Spleen (tissue), 11 donors: Measurements from ENCODE around the gene ERICH6B. TPM values are rescaled to one million over a fixed set of nuclear protein-coding genes. Genes with fewer than 3 reads are reported as not detected.

ENCODE experiments used
- DNase-seq: peaks from one replicate; pipeline ENCODE4 v3.0.0-alpha.2; 2020
- H3K27ac ChIP-seq, 8 donors: fragments of 200-600 bp; sonication (generic) in 7 of 8; 1 replicate in 4 of 8; 2 replicates in 4 of 8; pipeline versions ENCODE4 v1.5.0 to v1.8.0; 2016 to 2021; ENCODE audit warnings: inconsistent platforms in 4 of 8, mild to moderate bottlenecking in 4 of 8, moderate library complexity in 1 of 8
- H3K27me3 ChIP-seq, 7 donors: fragments of 200-600 bp; sonication (generic) in 6 of 7; replicated peaks in 1 of 7; 1 replicate in 4 of 7; 2 replicates in 3 of 7; pipeline versions ENCODE4 v1.5.0 to v1.8.0; 2016 to 2021; ENCODE audit warnings: inconsistent platforms in 3 of 7, mild to moderate bottlenecking in 1 of 7
- H3K36me3 ChIP-seq, 6 donors: fragments of 200-600 bp; sonication (generic) in 5 of 6; 1 replicate in 4 of 6; 2 replicates in 2 of 6; pipeline versions ENCODE4 v1.5.0 to v1.8.0; 2016 to 2021; ENCODE audit warnings: inconsistent platforms in 2 of 6
- H3K4me1 ChIP-seq, 6 donors: fragments of 200-600 bp; sonication (generic) in 5 of 6; 1 replicate in 3 of 6; 2 replicates in 3 of 6; pipeline versions ENCODE4 v1.5.0 to v1.8.0; 2016 to 2021; ENCODE audit warnings: inconsistent platforms in 3 of 6
- H3K4me3 ChIP-seq, 8 donors: fragments of 200-600 bp; sonication (generic) in 7 of 8; 1 replicate in 4 of 8; 2 replicates in 4 of 8; pipeline versions ENCODE4 v1.5.0 to v1.8.0; 2016 to 2021; ENCODE audit warnings: inconsistent platforms in 4 of 8, mild to moderate bottlenecking in 4 of 8, moderate library complexity in 2 of 8
- H3K9me3 ChIP-seq, 8 donors: fragments of 200-600 bp; sonication (generic) in 7 of 8; 1 replicate in 4 of 8; 2 replicates in 4 of 8; pipeline versions ENCODE4 v1.5.0 to v1.8.0; 2016 to 2021; ENCODE audit warnings: inconsistent platforms in 4 of 8
- POLR2A ChIP-seq, 3 donors: fragments of 450-650 bp; IDR thresholded peaks; one replicate each; pipeline ENCODE4 v1.5.1; 2017; ENCODE audit warnings: antibody characterized with exemption in 3 of 3, mild to moderate bottlenecking in 1 of 3
- POLR2AphosphoS5 ChIP-seq, 3 donors: sonication (generic); formaldehyde crosslinking; IDR thresholded peaks; one replicate each; pipeline ENCODE4 v1.5.1; 2017; ENCODE audit warnings: antibody characterized with exemption in 3 of 3
- WGBS, 5 donors: extraction: QIAGEN DNeasy Blood & Tissue Kit in 3 of 5; methylation state at CpG; one replicate each; pipeline versions ENCODE4 v1.1.5 to v1.1.7; 2013 to 2018; 5-methylcytosine and 5-hydroxymethylcytosine counted together
- intact Hi-C: fragments of 100-400 bp; cut with DNase I; formaldehyde crosslinking; loops from one replicate; pipeline ENCODE4 v1.15.0; 2023; ENCODE audit warnings: low total_unique reads
- polyA plus RNA-seq, 3 donors: library from polyadenylated mRNA; stranded (reverse); fragments of 200-250 nt; gene quantifications; one replicate each; pipeline ENCODE4 v1.2.1, GENCODE V29; 2013
- total RNA-seq, 7 donors: library from RNA; depleted of rRNA in 3 of 7; stranded (reverse); fragments of >200 nt in 3 of 7; fragmentation: NEBNext Ultra II Directional in 4 of 7; extraction: Animal tissue kit (Norgen Biotek cat#: 25700) in 4 of 7; gene quantifications; one replicate each; pipeline versions ENCODE4 v1.1.0 to v1.2.1, GENCODE V29; 2016 to 2021
- TF ChIP-seq, protein P1 (sequence below), 11 experiments: fragments of 200-600 bp in 7 of 11; fragments of 450-650 bp in 4 of 11; sonication (generic) in 4 of 11; IDR thresholded peaks in 8 of 11; conservative IDR thresholded peaks in 3 of 11; 1 replicate in 7 of 11; 2 replicates in 4 of 11; pipeline versions ENCODE4 v1.4.0 to v1.8.0; 2016 to 2021; ENCODE audit warnings: antibody characterized with exemption in 11 of 11, inconsistent platforms in 4 of 11, mild to moderate bottlenecking in 1 of 11
- donor health status: healthy with polysubstance abuse.
- donor health status: DM: no; HTN: no; CAD: no; lungs with moderate emphysema.
- donor health status: DM: no; HTN: no; CAD: no.
- donor health status: Bipolar disorder and iron deficiency.
- donor health status: healthy.
- donor health status: DM: no; HTN: no; CAD: no.
- donor health status: DM: yes; HTN: yes; CAD: no.

ERICH6B gene
- total and polyA plus RNA-seq, 10 donors = not detected

DNA sequence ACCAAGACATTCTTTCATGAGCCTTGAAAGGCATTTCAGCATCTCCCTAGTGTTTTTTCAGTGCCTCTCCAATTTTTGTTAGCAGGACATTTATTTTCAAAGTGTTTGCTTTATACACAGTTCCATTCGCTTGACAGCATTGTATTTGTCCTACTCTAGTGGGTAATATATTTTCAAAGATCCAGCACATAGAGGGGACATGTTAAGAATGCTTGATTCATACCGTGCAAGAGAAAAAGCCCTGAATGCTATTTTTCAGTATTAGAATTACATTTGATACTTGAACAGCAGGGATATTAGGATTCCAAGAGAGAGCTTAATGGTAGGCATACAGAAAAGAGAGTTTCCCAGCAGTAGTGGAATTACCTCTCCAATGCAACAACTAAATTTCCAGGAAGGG, 21.3 kb downstream of the ERICH6B start:
- Histone ChIP-seq H3K9me3 (peaks cover 0 to 10% (median 0%) of the 10 kb centered on the region in 8 donors), H3K27ac (no peak overlapping the region), H3K4me3 (no peak overlapping the region), H3K27me3 (peaks cover 0 to 33% (median 0%) of the 10 kb centered on the region in 7 donors), H3K36me3 (no peaks in the 10 kb centered on the region), H3K4me1 (no peaks in the 10 kb centered on the region)
- 78 to 93% (median 86%) methylated on average over 2 of the region's 2 CpGs for WGBS, 5 donors
- intact Hi-C loops = no loop called here
- TF ChIP-seq POLR2AphosphoS5 (IDR thresholded peaks at IDR 0.05) (no peak), POLR2A (IDR thresholded peaks at IDR 0.05) (no peak)
- TF ChIP-seq, protein P1, sequence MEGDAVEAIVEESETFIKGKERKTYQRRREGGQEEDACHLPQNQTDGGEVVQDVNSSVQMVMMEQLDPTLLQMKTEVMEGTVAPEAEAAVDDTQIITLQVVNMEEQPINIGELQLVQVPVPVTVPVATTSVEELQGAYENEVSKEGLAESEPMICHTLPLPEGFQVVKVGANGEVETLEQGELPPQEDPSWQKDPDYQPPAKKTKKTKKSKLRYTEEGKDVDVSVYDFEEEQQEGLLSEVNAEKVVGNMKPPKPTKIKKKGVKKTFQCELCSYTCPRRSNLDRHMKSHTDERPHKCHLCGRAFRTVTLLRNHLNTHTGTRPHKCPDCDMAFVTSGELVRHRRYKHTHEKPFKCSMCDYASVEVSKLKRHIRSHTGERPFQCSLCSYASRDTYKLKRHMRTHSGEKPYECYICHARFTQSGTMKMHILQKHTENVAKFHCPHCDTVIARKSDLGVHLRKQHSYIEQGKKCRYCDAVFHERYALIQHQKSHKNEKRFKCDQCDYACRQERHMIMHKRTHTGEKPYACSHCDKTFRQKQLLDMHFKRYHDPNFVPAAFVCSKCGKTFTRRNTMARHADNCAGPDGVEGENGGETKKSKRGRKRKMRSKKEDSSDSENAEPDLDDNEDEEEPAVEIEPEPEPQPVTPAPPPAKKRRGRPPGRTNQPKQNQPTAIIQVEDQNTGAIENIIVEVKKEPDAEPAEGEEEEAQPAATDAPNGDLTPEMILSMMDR (IDR thresholded peaks at IDR 0.05 in 8 of 11, conservative IDR thresholded peaks at IDR 0.05 in 3 of 11) = no peak
- no peak for DNase-seq

DNA sequence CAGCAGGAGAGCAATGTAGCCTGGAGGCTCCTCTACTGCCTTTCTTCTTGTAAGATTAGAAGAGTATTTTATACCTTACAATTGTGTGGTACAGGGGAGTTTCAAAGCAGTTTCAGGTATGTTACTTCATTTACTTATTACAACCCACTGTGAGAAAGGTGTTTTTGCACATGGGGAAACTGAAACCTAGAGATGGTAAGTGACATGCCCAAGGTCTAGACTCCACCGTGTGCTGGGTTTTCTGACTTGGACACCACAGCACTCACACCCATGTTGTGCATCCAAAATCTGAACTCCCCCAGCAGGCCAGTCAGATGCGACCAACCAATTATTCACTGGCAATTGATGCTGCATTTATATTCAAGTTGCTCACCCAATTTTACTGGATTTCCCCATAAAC, 22.8 kb downstream of the ERICH6B start:
- DNase-seq = no peak
- intact Hi-C loops = no loop called here

DNA sequence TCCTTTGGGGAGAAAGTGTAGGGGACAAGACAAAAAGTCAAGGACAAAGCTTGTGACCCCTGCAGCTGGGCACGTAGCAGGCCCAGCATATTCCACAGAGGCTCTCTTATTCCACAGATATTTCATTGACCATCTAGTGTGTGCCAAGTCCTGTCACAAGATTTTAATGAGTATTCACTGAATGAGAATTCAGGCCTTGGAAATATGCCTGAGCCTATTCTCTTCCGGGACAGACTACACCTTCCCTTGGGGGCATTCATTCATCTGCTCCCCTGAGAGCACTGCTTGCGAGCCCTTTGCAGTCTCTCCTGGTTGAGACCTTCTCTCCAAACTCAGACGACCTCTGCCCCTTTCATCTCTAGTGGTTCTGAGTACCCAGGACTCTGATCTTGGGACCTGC, 25.5 kb downstream of the ERICH6B start:
- H3K27ac ChIP-seq = no peak overlapping the region
- intact Hi-C loops = no loop called here
- no peaks in the 10 kb centered on the region for H3K4me1 ChIP-seq
- no peak overlapping the region for H3K4me3 ChIP-seq
- H3K9me3 ChIP-seq = peaks cover 0 to 10% (median 0%) of the 10 kb centered on the region in 8 donors
- no peak for TF ChIP-seq POLR2A (IDR thresholded peaks at IDR 0.05)
- TF ChIP-seq POLR2AphosphoS5 (IDR thresholded peaks at IDR 0.05) = no peak
- TF ChIP-seq, protein P1 (IDR thresholded peaks at IDR 0.05 in 8 of 11, conservative IDR thresholded peaks at IDR 0.05 in 3 of 11) = no peak
- H3K36me3 ChIP-seq = no peaks in the 10 kb centered on the region
- H3K27me3 ChIP-seq = peaks cover 0 to 4% (median 0%) of the 10 kb centered on the region in 7 donors
- 72 to 88% (median 77%) methylated on average over 4 of the region's 4 CpGs for WGBS, 5 donors
- no peak for DNase-seq

More for the DNA sequence above, 22.8 kb downstream of the ERICH6B start:
- Histone ChIP-seq H3K27ac (no peak overlapping the region), H3K36me3 (no peaks in the 10 kb centered on the region), H3K9me3 (peaks cover 0 to 10% (median 0%) of the 10 kb centered on the region in 8 donors), H3K4me1 (no peaks in the 10 kb centered on the region), H3K4me3 (no peak overlapping the region), H3K27me3 (peaks cover 0 to 25% (median 0%) of the 10 kb centered on the region in 7 donors)
- TF ChIP-seq POLR2A (IDR thresholded peaks at IDR 0.05) (no peak), POLR2AphosphoS5 (IDR thresholded peaks at IDR 0.05) (no peak)
- TF ChIP-seq, protein P1 (IDR thresholded peaks at IDR 0.05 in 8 of 11, conservative IDR thresholded peaks at IDR 0.05 in 3 of 11) = no peak
- WGBS, 5 donors = 78 to 91% (median 80%) methylated on average over 2 of the region's 2 CpGs

- Histone ChIP-seq H3K4me3 (no peak overlapping the region), H3K27ac (no peak overlapping the region), H3K9me3 (peaks cover 0 to 10% (median 0%) of the 10 kb centered on the region in 8 donors), H3K27me3 (no peaks in the 10 kb centered on the region), H3K4me1 (no peaks in the 10 kb centered on the region), H3K36me3 (no peaks in the 10 kb centered on the region)
- WGBS, 5 donors = 86 to 100% (median 95%) methylated on average over 1 of the region's 1 CpG
- DNase-seq = no peak
- TF ChIP-seq POLR2A (IDR thresholded peaks at IDR 0.05) (no peak), POLR2AphosphoS5 (IDR thresholded peaks at IDR 0.05) (no peak)
- TF ChIP-seq, protein P1 (IDR thresholded peaks at IDR 0.05 in 8 of 11, conservative IDR thresholded peaks at IDR 0.05 in 3 of 11) = no peak
- intact Hi-C loops = no loop called here
Measured at GRCh38 chr13:45587897-45588296, 27.6 kb downstream of the ERICH6B start.
